Erythroblast (primary cell): Measurements from ENCODE around the gene CDC14C.

ENCODE experiments used
- GATA1 ChIP-seq: IDR thresholded peaks from 2 replicates; pipeline ENCODE4 v1.6.1; 2011; ENCODE audit warnings: low read depth, mild to moderate bottlenecking, control low read depth, low read length, moderate library complexity
- POLR2A ChIP-seq: IDR thresholded peaks from 2 replicates; pipeline ENCODE4 v1.6.1; 2011; ENCODE audit warnings: mild to moderate bottlenecking, low read length

GRCh38 chr7:48887500-48887899 lies 36.8 kb upstream of the CDC14C start:
- no peak for TF ChIP-seq POLR2A
- TF ChIP-seq GATA1 = no peak
